Esophagus muscularis mucosa (tissue), 4 donors: ENCODE measurements around the gene EMD. TPM values are rescaled to one million over a fixed set of nuclear protein-coding genes. Genes with fewer than 3 reads are reported as not detected.

Source experiments
- DNase-seq: peaks from one replicate; pipeline ENCODE4 v3.0.0-alpha.2; 2017; ENCODE audit errors: extremely low spot score
- H3K27ac ChIP-seq, 4 donors: fragments of 200-600 bp; sonication (generic); replicated peaks in 1 of 4; 1 replicate in 3 of 4; 2 replicates in 1 of 4; pipeline ENCODE4 v1.5.1; 2016 to 2019; ENCODE audit warnings: mild to moderate bottlenecking in 1 of 4
- H3K27me3 ChIP-seq, 4 donors: fragments of 200-600 bp; sonication (generic); one replicate each; pipeline versions ENCODE4 v1.5.1 to v1.6.0; 2016 to 2019
- H3K36me3 ChIP-seq, 4 donors: fragments of 200-600 bp; sonication (generic); one replicate each; pipeline ENCODE4 v1.5.1; 2016 to 2019
- H3K4me1 ChIP-seq, 4 donors: fragments of 200-600 bp; sonication (generic); one replicate each; pipeline ENCODE4 v1.5.1; 2016 to 2019
- H3K4me3 ChIP-seq, 4 donors: fragments of 200-600 bp; sonication (generic); 1 replicate in 2 of 4; 2 replicates in 2 of 4; pipeline ENCODE4 v1.5.1; 2016 to 2019; ENCODE audit warnings: mild to moderate bottlenecking in 4 of 4, moderate library complexity in 1 of 4
- H3K9me3 ChIP-seq, 4 donors: fragments of 200-600 bp; sonication (generic); 1 replicate in 3 of 4; 2 replicates in 1 of 4; pipeline ENCODE4 v1.5.1; 2016 to 2019
- CTCF ChIP-seq, 3 experiments: fragments of 200-600 bp in 2 of 3; fragments of 450-650 bp in 1 of 3; sonication (generic) in 2 of 3; IDR thresholded peaks; one replicate each; pipeline ENCODE4 v1.5.1; 2017 to 2019; ENCODE audit warnings: antibody characterized with exemption in 3 of 3, mild to moderate bottlenecking in 2 of 3, moderate library complexity in 1 of 3
- EP300 ChIP-seq: sonication (generic); formaldehyde crosslinking; IDR thresholded peaks from one replicate; pipeline ENCODE4 v1.6.1; 2017; ENCODE audit warnings: antibody characterized with exemption
- POLR2A ChIP-seq: fragments of 450-650 bp; IDR thresholded peaks from one replicate; pipeline ENCODE4 v1.6.1; 2017; ENCODE audit warnings: antibody characterized with exemption, moderate library complexity, mild to moderate bottlenecking, low read depth
- POLR2AphosphoS5 ChIP-seq, 2 donors: sonication (generic); formaldehyde crosslinking; IDR thresholded peaks; one replicate each; pipeline ENCODE4 v1.6.1; 2017; ENCODE audit warnings: antibody characterized with exemption in 2 of 2
- WGBS: methylation state at CpG from one replicate; pipeline ENCODE4 v1.1.5; 2018; 5-methylcytosine and 5-hydroxymethylcytosine counted together
- intact Hi-C: fragments of 100-400 bp; cut with DNase I; formaldehyde crosslinking; loops from one replicate; pipeline ENCODE4 v1.15.1; 2023
- total RNA-seq, 4 donors: library from RNA; depleted of rRNA; stranded (reverse); fragments of >200 nt; gene quantifications; one replicate each; pipeline versions ENCODE4 v1.1.0 to v1.2.1, GENCODE V29; 2016

The EMD gene
- total RNA-seq, 4 donors from 2014 or later = 37.0 to 64.7 (median 57.7) TPM

GRCh38 chrX:154368630-154369448 lies 10.3 kb upstream of the EMD start:
- Histone ChIP-seq H3K36me3 (peaks cover 30 to 62% (median 51%) of the 10 kb centered on the region in 4 donors), H3K9me3 (no peaks in the 10 kb centered on the region), H3K27ac (peak overlapping the region; percentile 96 to 97 (median 97)), H3K4me3 (peak overlapping the region; percentile 67 to 75 (median 74)), H3K4me1 (peaks cover 38 to 66% (median 62%) of the 10 kb centered on the region in 4 donors), H3K27me3 (no peaks in the 10 kb centered on the region)
- intact Hi-C loops = no loop called here
- WGBS = 45% methylated on average over 11 of the region's 16 CpGs
- no peak for TF ChIP-seq EP300
- TF ChIP-seq CTCF (IDR thresholded peaks at IDR 0.05) = no peak
- no peak for TF ChIP-seq POLR2A
- TF ChIP-seq POLR2AphosphoS5 (IDR thresholded peaks at IDR 0.05) = peak; percentile 27 to 60
- peak; percentile 92 for DNase-seq

- Histone ChIP-seq H3K4me1 (peaks cover 40 to 62% (median 57%) of the 10 kb centered on the region in 4 donors), H3K36me3 (peaks cover 23 to 53% (median 42%) of the 10 kb centered on the region in 4 donors), H3K9me3 (no peaks in the 10 kb centered on the region), H3K4me3 (peak overlapping the region; percentile 67 to 75 (median 74)), H3K27ac (peak overlapping the region; percentile 96 to 97 (median 97)), H3K27me3 (no peaks in the 10 kb centered on the region)
- TF ChIP-seq POLR2A (no peak), POLR2AphosphoS5 (IDR thresholded peaks at IDR 0.05) (peak in 1 of 2 donors; percentile 80)
- peak; percentile 93 for DNase-seq
- 33% methylated on average over 10 of the region's 13 CpGs for WGBS
- intact Hi-C loops = no loop called here
Measured at GRCh38 chrX:154369449-154370299, 9.4 kb upstream of the EMD start.

GRCh38 chrX:154370300-154371016 lies 8.6 kb upstream of the EMD start:
- H3K4me1 ChIP-seq = peaks cover 40 to 57% (median 49%) of the 10 kb centered on the region in 4 donors
- peak overlapping the region; percentile 67 to 75 (median 74) for H3K4me3 ChIP-seq
- no peak for DNase-seq
- intact Hi-C loops = no loop called here
- H3K27me3 ChIP-seq = no peaks in the 10 kb centered on the region
- WGBS = 39% methylated on average over 6 of the region's 63 CpGs
- peak overlapping the region; percentile 96 to 97 (median 97) for H3K27ac ChIP-seq
- no peaks in the 10 kb centered on the region for H3K9me3 ChIP-seq
- TF ChIP-seq POLR2A (no peak), POLR2AphosphoS5 (IDR thresholded peaks at IDR 0.05) (no peak), CTCF (IDR thresholded peaks at IDR 0.05) (no peak), EP300 (no peak)
- peaks cover 21 to 45% (median 34%) of the 10 kb centered on the region in 4 donors for H3K36me3 ChIP-seq

- TF ChIP-seq POLR2AphosphoS5 (IDR thresholded peaks at IDR 0.05) = peak in 1 of 2 donors; percentile 90
- TF ChIP-seq EP300 = no peak
- peak; percentile 93 for TF ChIP-seq POLR2A
- Histone ChIP-seq H3K27me3 (no peaks in the 10 kb centered on the region), H3K36me3 (peaks cover 19 to 38% (median 27%) of the 10 kb centered on the region in 4 donors), H3K4me1 (peaks cover 33 to 50% (median 44%) of the 10 kb centered on the region in 4 donors), H3K4me3 (peak overlapping the region; percentile 67 to 75 (median 74)), H3K27ac (peak overlapping the region; percentile 96 to 97 (median 97)), H3K9me3 (no peaks in the 10 kb centered on the region)
- peak; percentile 97 for DNase-seq
- intact Hi-C loops = no loop called here
- WGBS = 48% methylated on average over 33 of the region's 77 CpGs
Measured at GRCh38 chrX:154371017-154371788, 7.9 kb upstream of the EMD start.

- H3K27ac ChIP-seq = peak overlapping the region; percentile 96 to 97 (median 97)
- peaks cover 27 to 49% (median 42%) of the 10 kb centered on the region in 4 donors for H3K4me1 ChIP-seq
- TF ChIP-seq POLR2AphosphoS5 (IDR thresholded peaks at IDR 0.05) = no peak
- TF ChIP-seq EP300 = no peak
- TF ChIP-seq CTCF (IDR thresholded peaks at IDR 0.05) = no peak
- no peak for TF ChIP-seq POLR2A
- DNase-seq = no peak
- 39% methylated on average over 19 of the region's 43 CpGs for WGBS
- intact Hi-C loops = no loop called here
- peak overlapping the region; percentile 67 to 75 (median 74) for H3K4me3 ChIP-seq
- H3K36me3 ChIP-seq = peaks cover 13 to 32% (median 20%) of the 10 kb centered on the region in 4 donors
- no peaks in the 10 kb centered on the region for H3K9me3 ChIP-seq
- no peaks in the 10 kb centered on the region for H3K27me3 ChIP-seq
Measured at GRCh38 chrX:154371789-154372300, 7.2 kb upstream of the EMD start.
